ENCODE data around the gene EIPR1. TPM values are rescaled to one million over a fixed set of nuclear protein-coding genes. Genes with fewer than 3 reads are reported as not detected.

The EIPR1 gene
- total and polyA plus RNA-seq, 4 donors = 12.0 to 26.8 (median 23.4) TPM

GRCh38 chr2:3154146-3154545, 223.5 kb downstream of the EIPR1 start:
- Histone ChIP-seq H3K36me3 (ENCODE audit: control insufficient read depth in 4 of 4, insufficient read depth in 4 of 4, low read length in 4 of 4) (no peaks in the 10 kb centered on the region), H3K27ac (ENCODE audit: low read depth in 1 of 2, low read length in 1 of 2) (no peak overlapping the region), H3K9me3 (ENCODE audit: control insufficient read depth in 4 of 4, insufficient read depth in 3 of 4, low read length in 3 of 4) (peaks cover 0 to 11% (median 0%) of the 10 kb centered on the region in 4 donors), H3K4me1 (ENCODE audit: control insufficient read depth in 5 of 5, insufficient read depth in 5 of 5, low read length in 5 of 5) (no peaks in the 10 kb centered on the region), H3K4me3 (no peak overlapping the region), H3K9ac (ENCODE audit: insufficient read depth in 1 of 2, low read length in 2 of 2) (no peak overlapping the region), H3K27me3 (ENCODE audit: control insufficient read depth in 3 of 3, insufficient read depth in 3 of 3, low read length in 2 of 3) (no peaks in the 10 kb centered on the region)
- TF ChIP-seq, protein P1, sequence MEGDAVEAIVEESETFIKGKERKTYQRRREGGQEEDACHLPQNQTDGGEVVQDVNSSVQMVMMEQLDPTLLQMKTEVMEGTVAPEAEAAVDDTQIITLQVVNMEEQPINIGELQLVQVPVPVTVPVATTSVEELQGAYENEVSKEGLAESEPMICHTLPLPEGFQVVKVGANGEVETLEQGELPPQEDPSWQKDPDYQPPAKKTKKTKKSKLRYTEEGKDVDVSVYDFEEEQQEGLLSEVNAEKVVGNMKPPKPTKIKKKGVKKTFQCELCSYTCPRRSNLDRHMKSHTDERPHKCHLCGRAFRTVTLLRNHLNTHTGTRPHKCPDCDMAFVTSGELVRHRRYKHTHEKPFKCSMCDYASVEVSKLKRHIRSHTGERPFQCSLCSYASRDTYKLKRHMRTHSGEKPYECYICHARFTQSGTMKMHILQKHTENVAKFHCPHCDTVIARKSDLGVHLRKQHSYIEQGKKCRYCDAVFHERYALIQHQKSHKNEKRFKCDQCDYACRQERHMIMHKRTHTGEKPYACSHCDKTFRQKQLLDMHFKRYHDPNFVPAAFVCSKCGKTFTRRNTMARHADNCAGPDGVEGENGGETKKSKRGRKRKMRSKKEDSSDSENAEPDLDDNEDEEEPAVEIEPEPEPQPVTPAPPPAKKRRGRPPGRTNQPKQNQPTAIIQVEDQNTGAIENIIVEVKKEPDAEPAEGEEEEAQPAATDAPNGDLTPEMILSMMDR (IDR thresholded peaks at IDR 0.05; ENCODE audit: control extremely low read depth, extremely low read depth) = no peak
- DNase-seq (no peak), ATAC-seq (ENCODE audit: insufficient read depth, low FRiP score) (no peak)
- 38 to 65% methylated on average over 7 of the region's 7 CpGs for WGBS, 2 donors

- DNase-seq (no peak), ATAC-seq (ENCODE audit: insufficient read depth, low FRiP score) (no peak)
- WGBS, 2 donors = 96% methylated on average over 6 of the region's 6 CpGs
- H3K36me3 ChIP-seq (ENCODE audit: control insufficient read depth in 4 of 4, insufficient read depth in 4 of 4, low read length in 4 of 4) = no peaks in the 10 kb centered on the region
- no peak overlapping the region for H3K9ac ChIP-seq (ENCODE audit: insufficient read depth in 1 of 2, low read length in 2 of 2)
- H3K4me3 ChIP-seq = no peak overlapping the region
- H3K27ac ChIP-seq (ENCODE audit: low read depth in 1 of 2, low read length in 1 of 2) = no peak overlapping the region
- peaks cover 0 to 5% (median 0%) of the 10 kb centered on the region in 4 donors for H3K9me3 ChIP-seq (ENCODE audit: control insufficient read depth in 4 of 4, insufficient read depth in 3 of 4, low read length in 3 of 4)
- TF ChIP-seq, protein P1 (IDR thresholded peaks at IDR 0.05; ENCODE audit: control extremely low read depth, extremely low read depth) = no peak
- H3K27me3 ChIP-seq (ENCODE audit: control insufficient read depth in 3 of 3, insufficient read depth in 3 of 3, low read length in 2 of 3) = no peaks in the 10 kb centered on the region
- H3K4me1 ChIP-seq (ENCODE audit: control insufficient read depth in 5 of 5, insufficient read depth in 5 of 5, low read length in 5 of 5) = peaks cover 0 to 2% (median 0%) of the 10 kb centered on the region in 5 donors
Observed at GRCh38 chr2:3151153-3151918, 226.3 kb downstream of the EIPR1 start.

- WGBS, 2 donors = 77 to 79% methylated on average over 15 of the region's 15 CpGs
- H3K9ac ChIP-seq (ENCODE audit: insufficient read depth in 1 of 2, low read length in 2 of 2) = no peak overlapping the region
- ATAC-seq (ENCODE audit: insufficient read depth, low FRiP score) (no peak), DNase-seq (no peak)
- TF ChIP-seq, protein P1 (IDR thresholded peaks at IDR 0.05; ENCODE audit: control extremely low read depth, extremely low read depth) = no peak
- no peak overlapping the region for H3K4me3 ChIP-seq
- no peaks in the 10 kb centered on the region for H3K27me3 ChIP-seq (ENCODE audit: control insufficient read depth in 3 of 3, insufficient read depth in 3 of 3, low read length in 2 of 3)
- H3K4me1 ChIP-seq (ENCODE audit: control insufficient read depth in 5 of 5, insufficient read depth in 5 of 5, low read length in 5 of 5) = peaks cover 0 to 12% (median 0%) of the 10 kb centered on the region in 5 donors
- no peaks in the 10 kb centered on the region for H3K36me3 ChIP-seq (ENCODE audit: control insufficient read depth in 4 of 4, insufficient read depth in 4 of 4, low read length in 4 of 4)
- H3K9me3 ChIP-seq (ENCODE audit: control insufficient read depth in 4 of 4, insufficient read depth in 3 of 4, low read length in 3 of 4) = peaks cover 0 to 5% (median 0%) of the 10 kb centered on the region in 4 donors
- no peak overlapping the region for H3K27ac ChIP-seq (ENCODE audit: low read depth in 1 of 2, low read length in 1 of 2)
Observed at GRCh38 chr2:3149441-3150217, 228.0 kb downstream of the EIPR1 start.
